Activated CD4-positive, CD25-positive, alpha-beta regulatory T cell treated with anti-CD3 and anti-CD28 coated beads, Interleukin-2, amount 50 U/mL, for 72 hours (primary cell): ENCODE data around the gene SCYL2.
A peak's percentile ranks its signal among the peaks of the same experiment; 100 is the strongest.
"Not testable (repeated sequence)": the region's sequence is repeated elsewhere in the genome, so short reads cannot be mapped to it uniquely, and the experiment has no call there.

Source experiments
- DNase-seq: peaks from one replicate; pipeline ENCODE4 v3.0.0; 2021

SCYL2 gene

GRCh38 chr12:100265732-100266584 lies 1.0 kb upstream of the SCYL2 start:
- no peak for DNase-seq

DNA sequence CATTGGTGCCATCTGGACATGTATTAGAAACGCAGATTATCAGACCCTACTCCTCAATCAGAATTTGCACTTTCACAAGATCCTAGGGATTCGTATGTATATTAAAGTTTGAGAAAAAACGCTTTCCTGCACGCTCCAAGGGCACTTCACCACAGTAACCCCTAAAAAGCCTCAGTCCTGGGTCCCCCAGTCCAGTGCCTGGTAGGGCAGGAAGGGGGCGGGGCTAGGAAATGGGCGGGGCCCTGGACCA lies 467 bp upstream of the SCYL2 start:
- DNase-seq, result no peak

DNA sequence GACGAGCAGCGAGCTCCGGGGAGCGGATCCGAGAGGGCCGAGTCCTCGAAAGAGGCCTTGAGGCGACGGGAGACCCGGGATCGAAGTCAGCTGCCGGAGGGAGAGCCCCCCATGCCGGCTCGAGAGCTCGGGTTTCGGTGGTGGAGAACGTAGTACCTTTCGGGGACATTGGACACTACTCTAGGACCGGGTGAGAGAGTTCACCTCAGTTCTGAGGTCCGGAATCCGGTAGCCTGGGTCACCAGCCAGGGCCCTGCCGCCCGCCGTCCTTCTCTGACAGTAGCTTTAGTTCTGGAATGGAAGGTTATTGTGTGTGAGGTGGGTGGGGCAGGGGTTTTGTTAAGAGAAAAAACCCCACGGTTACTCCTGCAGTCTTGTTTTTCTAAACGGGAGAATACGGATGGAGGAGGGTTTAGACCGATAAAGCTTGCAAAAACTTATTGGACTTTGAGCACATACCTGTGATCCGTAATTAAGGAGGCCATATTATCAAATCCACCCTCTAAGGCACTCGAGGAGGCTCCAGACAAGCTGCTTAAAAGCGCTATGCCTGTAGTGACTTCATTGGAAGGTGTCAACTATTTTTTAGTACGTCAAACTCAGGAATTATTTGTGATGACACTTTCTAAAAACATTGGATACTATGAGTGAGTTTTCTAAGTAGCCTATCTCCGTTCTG lies 765 bp downstream of the SCYL2 start:
- peak; percentile 61 for DNase-seq

DNA sequence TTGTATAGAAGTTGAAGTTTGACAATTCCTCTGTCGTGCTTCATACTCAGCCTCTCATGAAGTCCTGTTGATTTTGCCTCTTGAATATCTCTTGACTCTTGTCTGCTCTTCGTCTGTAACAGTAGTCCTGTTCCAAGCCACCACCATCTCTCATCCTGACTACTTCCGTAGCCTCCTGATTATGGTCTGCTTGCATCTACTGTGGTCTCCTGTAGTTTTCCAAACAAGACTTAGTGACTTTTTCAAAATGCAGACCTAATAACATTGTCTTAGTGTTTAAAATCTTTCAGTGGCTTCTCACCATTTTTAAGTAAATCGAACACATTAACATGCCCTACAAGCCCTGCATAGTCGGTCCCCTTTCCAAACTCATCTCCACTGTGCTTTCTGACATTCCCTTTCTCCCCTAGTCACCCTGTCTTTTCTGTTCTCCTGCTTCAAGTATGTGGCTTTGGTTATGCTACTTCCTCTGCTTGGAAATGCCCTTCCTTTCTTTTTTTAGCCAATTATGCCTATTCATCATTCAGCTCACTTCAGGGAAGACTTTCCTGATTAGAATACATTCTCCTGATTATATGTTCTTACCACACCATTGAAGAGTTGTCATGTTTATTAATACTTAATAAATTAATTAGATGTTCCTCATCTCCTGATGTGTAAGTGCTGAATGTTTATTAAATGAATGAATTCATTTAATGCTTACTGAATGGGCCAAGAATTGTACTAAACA lies 2.0 kb downstream of the SCYL2 start:
- DNase-seq, result no peak

DNA sequence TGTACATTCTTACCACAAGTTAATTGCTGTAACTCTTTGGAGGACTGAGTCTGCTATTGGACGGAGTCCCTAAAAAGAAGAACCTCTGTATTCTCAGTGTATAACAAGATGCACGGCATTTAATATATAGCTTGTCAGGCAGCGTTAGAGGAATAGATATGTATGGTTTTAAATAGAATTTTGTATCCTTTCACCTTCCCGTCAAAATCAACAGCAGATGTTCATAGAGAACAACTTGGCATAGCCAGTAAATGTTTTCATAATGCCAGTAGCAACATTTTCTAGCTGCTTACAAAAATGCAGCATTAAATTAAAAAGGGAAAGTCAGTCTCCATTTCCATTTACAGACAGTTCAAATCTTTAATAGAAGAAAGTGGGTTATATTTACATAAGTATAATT lies 6.8 kb downstream of the SCYL2 start:
- no peak for DNase-seq

DNA sequence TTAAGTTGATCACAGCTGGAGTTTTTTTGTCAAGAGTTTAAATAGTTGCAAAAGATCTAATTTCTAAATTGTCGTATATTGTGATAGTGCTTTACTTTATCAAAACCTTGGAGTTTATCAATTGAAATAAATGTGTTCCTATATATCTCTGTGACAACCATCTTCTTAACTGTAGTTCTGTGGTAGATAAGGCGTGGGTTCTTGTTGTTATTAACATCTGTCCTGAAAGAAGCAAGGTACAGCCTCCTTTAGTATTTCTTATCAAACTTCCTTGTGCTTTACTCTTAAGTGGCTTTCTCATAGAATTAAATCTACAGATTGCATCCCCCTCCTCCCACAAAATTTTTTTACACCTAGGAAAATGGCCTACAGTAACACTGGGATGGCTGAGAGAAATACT lies 7.3 kb downstream of the SCYL2 start:
- DNase-seq, result no peak

GRCh38 chr12:100279159-100279558 lies 12.2 kb downstream of the SCYL2 start:
- DNase-seq, result no peak

GRCh38 chr12:100279607-100280244 lies 12.7 kb downstream of the SCYL2 start:
- no peak for DNase-seq

DNA sequence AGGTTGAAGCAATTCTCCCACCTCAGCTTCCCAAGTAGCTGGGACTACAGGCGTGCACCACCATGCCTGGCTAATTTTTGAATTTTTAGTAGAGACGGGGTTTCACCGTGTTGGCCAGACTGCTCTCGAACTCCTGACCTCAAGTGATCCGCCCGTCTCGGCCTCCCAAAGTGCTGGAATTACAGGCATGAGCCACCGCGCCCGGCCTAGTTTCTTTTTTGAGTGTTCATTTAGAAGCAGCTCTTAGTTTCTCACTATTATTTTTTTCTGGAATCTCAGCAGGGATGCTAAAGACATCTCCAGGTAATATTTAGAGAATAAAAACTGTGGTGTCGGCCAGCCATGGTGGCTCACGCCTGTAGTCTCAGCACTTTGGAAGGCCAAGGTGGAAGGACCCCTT lies 17.6 kb downstream of the SCYL2 start:
- not testable (repeated sequence) for DNase-seq

DNA sequence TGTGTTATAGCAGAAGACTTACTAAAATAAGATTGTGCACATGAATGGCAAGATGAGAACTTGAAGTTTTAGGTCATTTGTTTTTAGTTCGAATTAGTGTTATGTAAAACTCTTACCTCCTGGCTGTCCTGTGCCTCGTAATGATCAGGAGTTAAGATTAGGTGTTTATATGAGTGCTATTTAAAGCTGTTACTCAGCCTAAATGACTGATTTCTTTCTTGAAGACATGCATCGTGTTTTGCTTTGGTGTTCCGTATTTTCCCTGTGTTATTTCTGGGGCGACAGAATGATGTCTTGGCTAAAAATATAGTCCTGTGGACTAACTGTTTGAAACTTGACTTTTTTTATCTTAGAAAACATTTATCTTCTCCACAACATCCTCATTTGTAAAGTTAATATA lies 22.1 kb downstream of the SCYL2 start:
- no peak for DNase-seq

DNA sequence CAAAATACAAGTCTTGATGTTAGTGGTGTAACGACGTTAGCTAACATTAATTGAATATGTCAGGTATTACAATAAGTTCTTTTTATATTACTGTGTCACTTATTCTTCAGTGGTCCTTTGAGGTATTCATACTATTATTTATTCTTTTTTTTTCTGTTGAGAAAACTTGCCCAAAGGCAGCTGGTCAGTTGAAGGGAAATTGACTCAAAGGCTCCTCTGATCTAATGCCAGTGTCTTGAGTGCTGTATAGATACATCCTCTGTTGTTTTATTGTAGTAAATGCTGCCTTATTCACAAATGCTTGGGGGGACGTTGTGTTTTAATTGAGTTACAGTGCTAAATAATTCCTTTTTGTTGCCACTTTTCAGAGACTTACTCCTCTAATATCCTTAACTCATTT lies 23.0 kb downstream of the SCYL2 start:
- DNase-seq, result no peak

DNA sequence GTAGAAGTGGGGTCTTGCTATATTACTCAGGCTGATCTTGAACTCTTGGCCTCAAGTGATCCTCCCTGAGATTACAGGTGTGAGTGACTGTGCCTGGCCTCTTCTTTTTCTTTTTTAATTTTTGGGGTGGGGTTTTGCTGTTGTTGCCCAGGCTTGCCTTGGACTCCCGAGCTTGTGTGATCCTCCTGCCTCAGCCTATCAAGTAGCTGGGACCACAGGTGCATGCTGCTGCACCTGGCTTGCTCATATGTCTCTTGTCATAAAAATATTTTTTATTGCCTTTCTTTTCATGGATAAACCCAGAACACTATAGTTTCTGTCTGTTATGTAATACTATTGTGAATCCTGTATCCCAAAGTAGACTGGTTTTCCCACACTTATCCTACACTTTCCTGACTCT lies 26.0 kb downstream of the SCYL2 start:
- DNase-seq, result no peak

GRCh38 chr12:100294366-100294765 lies 27.4 kb downstream of the SCYL2 start:
- DNase-seq, result not testable (repeated sequence)

- DNase-seq, result no peak
These were observed 29.0 kb downstream of the SCYL2 start for GRCh38 chr12:100295764-100296555.

- no peak for DNase-seq
These were observed 35.1 kb downstream of the SCYL2 start for GRCh38 chr12:100302081-100302480.

GRCh38 chr12:100303831-100304230 lies 36.9 kb downstream of the SCYL2 start:
- DNase-seq, result no peak

- not testable (repeated sequence) for DNase-seq
These were observed 37.4 kb downstream of the SCYL2 start for GRCh38 chr12:100304334-100304733.

DNA sequence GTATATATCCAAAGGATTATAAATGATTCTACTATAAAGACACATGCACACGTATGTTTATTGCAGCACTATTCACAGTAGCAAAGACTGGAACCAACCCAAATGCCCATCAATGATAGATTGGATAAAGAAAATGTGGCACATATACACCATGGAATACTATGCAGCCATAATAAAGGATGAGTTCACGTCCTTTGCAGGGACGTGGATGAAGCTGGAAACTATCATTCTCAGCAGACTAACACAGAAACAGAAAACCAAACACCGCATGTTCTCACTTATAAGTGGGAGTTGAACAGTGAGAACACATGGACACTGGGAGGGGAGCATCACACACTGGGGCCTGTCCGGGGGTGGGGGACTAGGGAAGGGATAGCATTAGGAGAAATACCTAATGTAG lies 41.2 kb downstream of the SCYL2 start:
- not testable (repeated sequence) for DNase-seq

DNA sequence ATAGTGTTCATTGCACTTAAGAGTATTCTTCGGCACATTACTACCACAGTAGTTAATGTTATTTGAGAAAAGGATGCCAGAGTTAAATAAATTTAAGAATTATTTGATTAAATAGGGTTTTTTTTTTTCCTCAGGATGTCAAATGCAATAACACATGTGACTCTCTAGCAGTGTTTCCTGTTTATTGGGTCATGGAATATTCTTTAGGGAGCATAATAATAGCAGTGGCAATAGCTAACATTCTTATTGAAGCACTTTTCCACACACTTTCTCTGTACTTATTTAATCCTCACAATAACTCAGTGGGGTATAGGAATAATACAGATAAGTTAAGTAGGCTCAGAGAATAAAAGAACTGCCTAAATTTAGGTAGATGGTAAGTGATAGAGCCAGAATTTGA lies 44.3 kb downstream of the SCYL2 start:
- DNase-seq, result no peak

DNA sequence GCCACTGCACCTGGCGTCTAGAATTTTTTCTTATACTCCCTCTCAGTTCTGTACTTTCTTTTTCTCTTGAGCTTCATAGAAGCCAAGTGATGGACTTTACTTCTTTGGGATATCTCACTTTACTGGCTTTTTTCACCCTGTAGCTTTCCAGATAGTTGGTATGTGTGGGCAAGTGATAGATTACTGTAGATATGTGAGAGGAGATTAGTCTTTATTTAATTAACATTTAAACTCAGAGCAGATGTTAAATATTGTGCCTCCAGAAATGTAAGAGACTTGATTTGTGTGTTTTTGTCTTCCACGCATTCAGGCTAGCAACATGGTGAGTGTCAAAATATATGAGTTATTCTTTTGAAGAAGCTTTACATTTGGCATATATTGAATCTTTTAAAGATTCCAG lies 50.4 kb downstream of the SCYL2 start:
- DNase-seq, result no peak

DNA sequence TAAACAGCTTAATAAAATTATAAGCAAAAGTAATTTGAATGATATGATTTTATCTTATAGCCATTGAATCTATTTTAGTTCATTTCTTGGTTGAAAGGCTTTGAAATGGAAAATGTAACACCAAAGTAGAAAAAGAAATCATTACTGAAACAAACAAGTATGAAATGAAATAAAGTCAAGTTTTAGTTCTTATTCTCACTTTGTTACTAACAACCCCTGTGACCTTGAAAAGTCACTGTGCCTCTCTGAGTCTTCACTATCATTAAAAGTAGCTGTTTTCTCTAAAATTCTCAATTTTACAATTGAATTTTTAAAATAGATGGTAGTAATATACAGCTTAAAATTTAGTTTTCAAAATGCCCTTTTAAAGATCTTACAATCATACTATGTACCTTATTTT lies 57.5 kb downstream of the SCYL2 start:
- DNase-seq, result no peak

GRCh38 chr12:100326208-100326607 lies 59.2 kb downstream of the SCYL2 start:
- DNase-seq, result no peak

DNA sequence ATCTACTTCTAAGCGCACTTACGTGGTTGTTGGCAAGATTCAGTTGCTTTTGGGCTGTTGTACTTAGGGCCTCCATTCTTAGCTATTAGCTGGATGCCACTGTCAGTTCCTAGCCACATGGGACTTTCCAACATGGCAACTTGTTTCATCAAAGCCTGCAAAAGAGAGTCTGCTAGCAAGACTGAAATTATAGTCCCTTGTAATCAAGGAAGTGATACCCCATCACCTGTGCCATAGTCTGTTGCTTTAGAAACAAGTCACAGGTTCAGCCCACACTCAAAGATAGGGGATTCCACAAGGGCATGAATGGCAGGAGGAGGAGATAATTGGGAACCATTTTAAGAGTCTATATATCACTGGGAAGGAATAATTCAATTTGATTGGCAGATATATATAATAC lies 62.8 kb downstream of the SCYL2 start:
- DNase-seq, result no peak
